Activated naive CD4-positive, alpha-beta T cell treated with anti-CD3 and anti-CD28 coated beads, Interleukin-2, amount 50 U/mL, for 72 hours (primary cell): Measurements from ENCODE around the gene STK17B. TPM values are rescaled to one million over a fixed set of nuclear protein-coding genes. Genes with fewer than 3 reads are reported as not detected.
"Not testable (repeated sequence)": the region's sequence is repeated elsewhere in the genome, so short reads cannot be mapped to it uniquely, and the experiment has no call there.

Experiments
- ATAC-seq, 2 donors: fragments of 150-1000 bp; cut with Tn5 transposase; 2 replicates each; pipeline ENCODE4 v1.10.0; 2021; ENCODE audit warnings: mild to moderate bottlenecking in 2 of 2, moderate library complexity in 2 of 2
- DNase-seq, 2 donors: peaks; one replicate each; pipeline ENCODE4 v3.0.0; 2021 to 2022; ENCODE audit warnings: low spot score in 2 of 2
- H3K27ac Mint-ChIP-seq, 2 donors: one replicate each; pipeline ENCODE4 v1.8.0; 2022; ENCODE audit warnings: mild to moderate bottlenecking in 2 of 2, mixed read lengths in 2 of 2
- H3K36me3 Mint-ChIP-seq, 2 donors: one replicate each; pipeline ENCODE4 v1.8.0; 2022; ENCODE audit warnings: mixed read lengths in 2 of 2
- H3K9me3 Mint-ChIP-seq, 2 donors: one replicate each; pipeline ENCODE4 v1.8.0; 2022; ENCODE audit warnings: mixed read lengths in 2 of 2
- total RNA-seq, 2 donors: library from RNA; stranded (reverse); gene quantifications; one replicate each; pipeline ENCODE4 v1.2.3, GENCODE V29; 2022

Gene STK17B
- total RNA-seq, 2 donors from 2014 or later: 164 to 240 TPM

DNA sequence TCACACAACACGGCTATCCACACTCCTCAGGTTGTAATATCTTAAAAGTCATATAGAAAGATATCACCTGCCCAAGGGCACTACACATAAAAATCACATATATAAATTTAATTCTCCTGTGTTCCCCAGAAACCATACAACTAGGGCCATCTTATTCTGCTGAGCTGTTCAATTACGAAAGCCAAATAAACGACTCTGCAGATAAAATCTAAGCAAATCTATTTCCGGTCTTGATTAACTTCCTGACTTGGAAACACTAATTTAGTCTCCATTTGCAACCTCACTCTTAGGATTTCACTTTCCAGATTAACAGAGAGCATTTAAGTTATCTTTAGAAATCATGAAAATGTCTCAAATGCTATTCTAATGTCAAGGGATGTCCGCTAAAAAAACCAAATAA is 23.9 kb upstream of the STK17B start:
- peak overlapping the region in 1 of 2 donors; percentile 55 for H3K27ac Mint-ChIP-seq
- peaks cover 8 to 14% of the 10 kb centered on the region in 2 donors for H3K36me3 Mint-ChIP-seq
- ATAC-seq: peak in 1 of 2 donors; percentile 13
- H3K9me3 Mint-ChIP-seq: peaks cover 0 to 8% of the 10 kb centered on the region in 2 donors
- no peak for DNase-seq

DNA sequence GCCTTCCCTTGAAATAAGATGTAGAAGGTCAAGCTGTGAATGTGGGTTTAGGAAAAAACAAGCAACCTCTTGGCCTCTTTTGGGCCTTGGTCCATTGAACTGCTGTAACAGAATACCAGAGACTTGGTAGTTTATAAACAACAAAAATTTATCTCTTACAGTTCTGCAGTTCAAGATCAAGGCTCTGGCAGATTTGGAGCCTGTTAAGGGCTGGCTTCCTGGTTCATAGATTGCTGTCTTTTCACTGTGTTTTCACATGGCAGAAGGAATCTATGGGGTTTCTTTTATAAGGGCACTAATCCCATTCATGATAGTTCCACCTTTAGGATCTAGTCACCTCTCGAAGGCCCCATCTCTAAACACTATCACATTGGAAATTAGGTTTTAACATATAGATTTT is 20.2 kb upstream of the STK17B start:
- H3K27ac Mint-ChIP-seq: peak overlapping the region in 1 of 2 donors; percentile 72
- DNase-seq: no peak
- H3K36me3 Mint-ChIP-seq: peaks cover 9 to 21% of the 10 kb centered on the region in 2 donors
- H3K9me3 Mint-ChIP-seq: peaks cover 0 to 8% of the 10 kb centered on the region in 2 donors
- no peak for ATAC-seq

DNA sequence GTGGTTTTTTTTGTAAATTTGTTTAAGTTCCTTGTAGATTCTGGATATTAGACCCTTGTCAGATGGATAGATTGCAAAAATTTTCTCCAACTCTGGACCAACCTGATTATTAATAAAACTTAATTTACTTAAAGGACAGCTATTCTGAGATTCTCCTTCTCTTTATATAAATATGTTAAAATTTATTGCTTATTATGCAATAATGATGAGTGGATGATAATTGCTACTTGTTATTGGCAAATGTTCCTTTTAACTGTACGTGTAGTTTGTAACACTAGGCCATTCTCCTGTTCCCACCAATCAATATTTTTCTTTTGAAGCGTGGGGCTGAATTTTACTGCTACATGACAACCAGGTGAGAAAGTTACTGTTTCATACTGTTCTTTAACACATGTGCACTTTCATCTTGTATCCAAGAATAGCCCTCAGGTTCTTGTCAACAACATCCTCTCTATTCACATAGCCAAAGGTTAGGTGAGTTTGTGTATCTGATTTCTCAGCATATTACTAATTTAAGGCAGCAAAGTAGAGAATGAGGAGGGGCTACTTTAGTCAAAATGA is 16.6 kb upstream of the STK17B start:
- Mint-ChIP-seq H3K9me3 (peaks cover 4% of the 10 kb centered on the region in 2 donors), H3K36me3 (peaks cover 9 to 15% of the 10 kb centered on the region in 2 donors), H3K27ac (no peak overlapping the region)
- no peak for DNase-seq
- ATAC-seq: no peak

DNA sequence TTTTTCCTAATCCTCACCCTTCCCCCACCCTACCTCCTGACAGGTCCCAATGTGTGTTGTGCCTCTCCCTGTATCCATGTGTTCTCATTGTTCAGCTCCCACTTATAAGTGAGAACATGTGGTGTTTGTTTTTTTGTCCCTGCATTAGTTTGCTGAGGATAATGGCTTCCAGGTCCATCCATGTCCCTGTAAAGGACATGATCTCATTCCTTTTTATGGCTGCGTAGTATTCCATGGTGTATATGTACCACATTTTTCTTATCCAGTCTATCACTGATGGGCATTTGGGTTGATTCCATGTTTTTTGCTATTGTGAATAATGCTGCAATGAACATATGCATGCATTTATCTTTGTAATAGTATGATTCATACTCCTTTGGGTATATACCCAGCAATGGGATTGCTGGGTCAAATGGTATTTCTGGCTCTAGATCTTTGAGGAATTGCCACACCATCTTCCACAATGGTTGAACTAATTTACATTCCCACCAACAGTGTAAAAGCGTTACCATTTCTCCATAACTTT is 15.9 kb upstream of the STK17B start:
- ATAC-seq, H3K9me3 Mint-ChIP-seq, DNase-seq: not testable (repeated sequence)
- Mint-ChIP-seq H3K27ac (peak overlapping the region in 1 of 2 donors; percentile 30), H3K36me3 (peaks cover 9 to 15% of the 10 kb centered on the region in 2 donors)

DNA sequence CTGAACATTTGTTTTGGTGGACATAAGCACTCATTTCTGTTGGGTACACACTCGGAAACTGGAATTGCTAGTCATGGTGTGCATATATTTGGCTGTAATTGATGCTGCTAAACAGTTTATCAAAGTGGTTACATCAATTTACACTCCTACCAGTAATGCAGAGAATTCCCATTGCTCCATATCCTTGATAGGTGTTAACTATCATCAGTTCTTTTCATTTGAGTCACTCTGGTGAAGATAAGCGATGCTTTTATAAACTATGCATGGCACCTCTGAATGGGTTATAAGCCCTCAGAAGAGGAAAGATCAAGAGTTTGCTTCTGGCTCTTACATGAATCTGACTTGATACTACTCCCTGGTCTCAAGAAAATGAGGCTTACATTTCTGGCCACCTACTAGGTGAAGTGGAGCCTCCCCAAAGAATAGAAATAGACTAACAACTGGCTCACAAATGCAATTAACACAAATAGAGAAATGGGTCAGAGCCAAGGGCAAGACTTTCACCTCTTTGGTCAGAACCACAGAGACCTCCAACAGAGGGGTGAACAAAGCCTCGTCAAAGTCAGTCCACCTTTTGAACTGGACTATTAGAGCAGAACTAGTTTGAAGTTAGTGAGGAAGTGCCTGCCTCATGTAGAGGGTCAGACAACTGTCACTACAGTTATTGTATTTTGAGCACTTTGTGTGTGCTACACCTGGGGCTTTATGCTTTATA is 15.0 kb upstream of the STK17B start:
- no peak for DNase-seq
- H3K9me3 Mint-ChIP-seq: peaks cover 0 to 4% of the 10 kb centered on the region in 2 donors
- H3K27ac Mint-ChIP-seq: no peak overlapping the region
- peaks cover 4 to 10% of the 10 kb centered on the region in 2 donors for H3K36me3 Mint-ChIP-seq
- ATAC-seq: no peak

DNA sequence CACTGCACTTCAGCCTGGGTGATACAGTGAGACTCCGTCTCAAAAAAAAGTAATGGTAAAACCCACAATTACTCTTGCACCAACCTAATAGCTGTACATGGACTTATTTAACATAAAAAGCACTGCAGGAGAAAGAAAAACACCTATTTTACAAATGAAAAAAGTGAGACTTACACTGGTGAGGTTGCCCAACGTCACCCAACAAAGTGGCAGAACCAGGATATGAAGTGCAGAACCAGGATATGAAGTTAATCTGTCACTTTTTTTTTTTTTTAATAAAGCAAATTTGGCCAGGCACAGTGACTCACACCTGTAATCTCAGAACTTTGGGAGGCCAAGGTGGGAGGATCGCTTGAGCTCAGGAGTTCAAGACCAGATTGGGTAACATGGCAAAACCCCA is 13.5 kb upstream of the STK17B start:
- no peak for DNase-seq
- ATAC-seq: no peak
- Mint-ChIP-seq H3K36me3 (peaks cover 0 to 10% of the 10 kb centered on the region in 2 donors), H3K27ac (peak overlapping the region in 1 of 2 donors; percentile 90), H3K9me3 (peaks cover 0 to 4% of the 10 kb centered on the region in 2 donors)

DNA sequence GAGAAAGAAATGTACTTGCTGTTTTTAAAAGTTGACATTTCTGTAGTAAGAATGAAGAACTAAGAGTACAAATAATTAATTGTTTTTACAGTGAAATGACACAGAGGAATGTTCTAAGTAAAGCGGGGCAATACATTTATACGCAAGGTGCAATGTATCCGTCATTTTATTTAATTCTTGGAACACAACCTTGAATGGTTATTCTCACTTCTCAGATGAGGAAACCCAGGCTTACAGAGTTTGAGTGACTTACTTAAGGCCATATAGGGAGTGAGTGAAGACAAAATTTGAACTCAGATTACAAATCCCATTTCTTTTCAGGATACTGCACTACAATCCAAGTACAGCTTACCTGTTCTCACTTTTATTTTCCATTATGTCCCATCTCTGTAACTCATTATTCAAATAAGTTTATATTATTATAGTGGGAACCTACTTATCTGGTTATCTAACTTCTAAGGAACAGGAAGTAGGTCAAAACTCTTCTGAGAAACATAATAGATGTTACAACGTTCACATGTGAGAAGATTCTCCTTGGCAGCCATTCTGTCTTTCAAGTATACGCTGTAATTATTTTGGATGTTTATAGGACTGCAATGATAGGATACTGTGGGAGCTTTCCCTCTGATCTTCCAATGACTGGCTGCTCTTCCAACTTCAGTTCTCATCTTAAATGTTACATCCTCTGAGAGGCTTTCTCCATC is 12.3 kb upstream of the STK17B start:
- Mint-ChIP-seq H3K27ac (peak overlapping the region; percentile 90 to 98), H3K9me3 (peaks cover 4% of the 10 kb centered on the region in 2 donors), H3K36me3 (peaks cover 0 to 10% of the 10 kb centered on the region in 2 donors)
- no peak for DNase-seq
- peak; percentile 24 to 50 for ATAC-seq

DNA sequence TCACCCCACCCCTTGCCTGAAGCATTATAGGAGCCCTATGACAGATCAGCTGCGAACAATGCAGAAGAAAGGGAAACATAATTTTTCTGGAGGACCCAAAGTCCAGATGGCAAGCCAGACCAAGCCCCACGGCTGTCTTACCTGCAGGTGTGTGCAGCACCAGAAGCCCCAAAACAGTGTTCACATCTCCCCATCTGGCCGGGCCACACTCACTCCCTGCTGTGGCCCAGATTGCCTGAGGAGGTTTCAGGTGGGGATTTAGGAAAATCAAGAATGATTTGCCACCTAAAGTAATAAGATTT is 11.7 kb upstream of the STK17B start:
- Mint-ChIP-seq H3K36me3 (peaks cover 0 to 10% of the 10 kb centered on the region in 2 donors), H3K27ac (peak overlapping the region; percentile 90 to 98), H3K9me3 (peaks cover 4% of the 10 kb centered on the region in 2 donors)
- ATAC-seq (peak in 1 of 2 donors; percentile 50), DNase-seq (no peak)

DNA sequence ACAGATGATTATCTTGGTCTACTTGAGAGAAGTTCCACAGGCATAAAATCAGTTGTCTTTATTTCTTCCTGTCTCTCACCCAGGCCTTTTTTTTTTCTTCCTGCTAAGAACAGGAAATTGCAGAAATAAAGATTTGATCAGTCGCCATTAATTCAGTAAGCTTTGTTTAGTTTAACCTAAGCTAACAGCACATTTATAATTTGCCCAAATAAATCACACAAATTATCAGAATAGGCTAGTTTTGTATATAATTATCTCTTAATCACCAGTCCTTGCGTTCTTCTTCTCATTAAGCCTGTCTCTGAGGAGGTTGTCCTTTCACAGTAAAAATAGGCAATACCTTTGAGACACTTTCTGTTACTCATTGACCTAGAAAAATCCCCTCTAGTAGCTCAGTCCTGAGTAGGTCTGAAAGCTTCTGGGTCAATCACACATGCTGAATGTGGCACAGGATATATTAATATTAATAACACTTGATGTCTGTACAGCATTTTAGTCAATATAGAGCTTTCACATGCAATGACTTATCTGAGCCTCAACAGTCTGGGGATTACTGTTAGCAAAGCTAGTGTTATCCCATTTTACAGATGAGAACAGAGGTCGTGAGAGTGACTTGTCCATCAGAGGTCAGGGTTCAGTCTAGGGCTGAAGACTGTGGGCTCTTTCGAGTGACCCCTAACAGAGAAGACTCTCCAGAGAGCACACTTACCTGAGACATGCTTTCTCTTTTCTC is 11.2 kb upstream of the STK17B start:
- DNase-seq (no peak), ATAC-seq (peak; percentile 66 to 80)
- peaks cover 4% of the 10 kb centered on the region in 2 donors for H3K9me3 Mint-ChIP-seq
- peaks cover 0 to 6% of the 10 kb centered on the region in 2 donors for H3K36me3 Mint-ChIP-seq
- peak overlapping the region; percentile 90 to 98 for H3K27ac Mint-ChIP-seq

DNA sequence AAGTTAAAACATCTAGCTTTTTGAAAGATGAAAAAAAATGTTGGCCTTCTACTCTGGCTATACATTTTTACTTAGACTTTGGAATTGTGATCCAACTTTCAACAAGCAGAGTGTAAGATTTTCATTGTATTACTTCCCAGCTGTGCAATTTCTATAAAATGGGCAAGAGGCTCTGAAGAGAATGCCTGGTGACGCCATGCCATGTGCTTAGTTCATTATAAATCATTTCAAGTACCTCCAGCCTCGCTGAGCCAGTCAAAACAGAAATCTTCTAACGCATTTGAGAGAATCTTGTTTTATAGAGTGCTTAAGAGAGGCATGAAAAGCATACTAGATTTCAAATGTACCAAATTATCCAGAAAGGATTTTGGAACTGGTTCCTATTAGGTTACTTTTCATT is 10.1 kb upstream of the STK17B start:
- ATAC-seq (no peak), DNase-seq (no peak)
- Mint-ChIP-seq H3K27ac (peak overlapping the region in 1 of 2 donors; percentile 90), H3K9me3 (peaks cover 4% of the 10 kb centered on the region in 2 donors), H3K36me3 (no peaks in the 10 kb centered on the region)

DNA sequence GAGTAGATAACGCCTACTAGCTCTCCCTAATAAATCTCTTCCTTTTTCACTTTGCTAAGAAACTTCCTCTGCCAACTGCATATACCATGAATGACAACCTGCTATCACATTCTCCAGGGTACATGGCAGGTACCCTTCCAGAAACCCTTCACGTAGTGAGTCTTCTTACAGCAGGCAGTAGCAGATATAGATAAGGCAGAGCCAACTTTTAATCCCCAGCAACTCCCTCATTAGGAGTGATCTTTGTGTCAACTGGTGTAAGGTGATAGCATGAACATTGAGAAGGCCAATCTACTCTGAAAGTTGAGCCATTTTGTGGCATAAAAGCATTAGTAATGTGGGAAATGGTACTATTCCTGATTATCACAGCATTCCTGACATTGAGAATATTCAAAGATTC is 5.7 kb upstream of the STK17B start:
- peak overlapping the region; percentile 94 to 98 for H3K27ac Mint-ChIP-seq
- DNase-seq: no peak
- no peaks in the 10 kb centered on the region for H3K36me3 Mint-ChIP-seq
- ATAC-seq: no peak
- H3K9me3 Mint-ChIP-seq: peaks cover 0 to 4% of the 10 kb centered on the region in 2 donors

DNA sequence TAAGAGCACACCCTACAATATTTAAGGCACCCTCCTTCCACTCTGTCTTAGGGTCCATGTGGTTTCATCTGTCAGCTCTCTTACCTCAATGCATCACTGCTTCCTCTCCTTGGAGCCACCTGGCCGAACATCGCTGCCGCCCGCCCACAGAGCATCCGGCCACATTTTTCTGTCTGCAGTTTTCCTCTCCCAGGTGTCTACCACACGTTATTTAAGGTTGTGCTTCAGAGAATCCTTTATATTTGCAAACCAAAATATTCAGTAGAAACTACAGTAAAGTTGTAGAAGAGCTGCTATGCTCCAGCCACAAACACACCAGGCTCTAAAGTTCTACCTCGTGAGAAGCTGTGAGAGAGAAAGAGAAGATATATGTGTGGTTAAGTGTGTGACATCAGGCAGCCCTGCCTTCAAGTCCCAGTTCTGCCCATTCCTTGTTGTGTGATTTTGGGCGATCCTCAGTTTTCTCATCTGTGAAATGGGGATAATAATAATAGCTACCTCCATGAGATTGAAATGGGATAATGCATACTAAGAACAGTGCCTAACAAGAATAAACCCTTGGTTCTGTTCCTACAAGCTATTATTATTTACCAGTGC is 4.9 kb upstream of the STK17B start:
- peaks cover 0 to 4% of the 10 kb centered on the region in 2 donors for H3K9me3 Mint-ChIP-seq
- no peaks in the 10 kb centered on the region for H3K36me3 Mint-ChIP-seq
- peak overlapping the region; percentile 94 to 98 for H3K27ac Mint-ChIP-seq
- DNase-seq (peak; percentile 72 to 84), ATAC-seq (peak; percentile 55 to 60)

DNA sequence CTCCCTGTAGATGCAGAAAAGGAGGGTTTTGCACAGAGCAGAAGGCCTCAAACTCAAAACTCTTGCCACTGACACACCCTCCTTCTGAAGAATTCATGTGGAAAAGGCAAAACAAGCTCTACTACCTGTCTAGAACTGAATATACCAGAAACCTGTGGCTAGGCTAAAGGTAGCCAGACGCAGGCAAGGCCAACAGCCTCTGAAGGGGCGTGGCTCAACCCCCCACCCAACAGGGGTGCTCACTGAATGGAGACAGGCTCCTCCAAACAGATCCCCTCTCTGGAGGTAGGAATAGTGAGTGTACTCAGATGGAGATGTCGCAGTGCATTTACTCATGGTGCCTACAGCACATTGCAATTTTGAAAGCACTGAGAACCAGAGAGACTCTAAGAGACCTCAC is 3.0 kb upstream of the STK17B start:
- ATAC-seq (peak in 1 of 2 donors; percentile 1), DNase-seq (no peak)
- H3K9me3 Mint-ChIP-seq: peaks cover 0 to 2% of the 10 kb centered on the region in 2 donors
- H3K27ac Mint-ChIP-seq: peak overlapping the region; percentile 77 to 98
- H3K36me3 Mint-ChIP-seq: peaks cover 13 to 14% of the 10 kb centered on the region in 2 donors

DNA sequence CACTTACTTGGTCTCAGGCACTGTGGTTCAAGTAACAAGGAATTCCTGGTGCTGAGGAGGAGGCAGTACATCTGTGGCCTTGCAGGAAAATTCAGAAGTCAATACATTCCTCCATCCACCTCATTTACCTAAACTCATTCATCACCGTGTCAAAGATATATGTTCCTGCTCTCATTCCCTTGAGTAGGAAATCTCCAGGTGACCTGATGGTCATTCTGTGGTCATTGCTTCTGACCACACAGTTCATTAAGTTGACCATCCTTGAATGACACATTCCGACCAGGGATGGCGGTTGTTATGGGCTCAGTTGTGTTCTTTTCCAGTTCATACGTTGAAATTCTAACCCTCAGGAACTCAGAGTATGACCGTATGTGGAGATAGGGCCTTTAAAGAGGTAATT is 2.1 kb upstream of the STK17B start:
- DNase-seq (no peak), ATAC-seq (no peak)
- peak overlapping the region; percentile 77 to 98 for H3K27ac Mint-ChIP-seq
- H3K36me3 Mint-ChIP-seq: peaks cover 16 to 23% of the 10 kb centered on the region in 2 donors
- no peaks in the 10 kb centered on the region for H3K9me3 Mint-ChIP-seq

DNA sequence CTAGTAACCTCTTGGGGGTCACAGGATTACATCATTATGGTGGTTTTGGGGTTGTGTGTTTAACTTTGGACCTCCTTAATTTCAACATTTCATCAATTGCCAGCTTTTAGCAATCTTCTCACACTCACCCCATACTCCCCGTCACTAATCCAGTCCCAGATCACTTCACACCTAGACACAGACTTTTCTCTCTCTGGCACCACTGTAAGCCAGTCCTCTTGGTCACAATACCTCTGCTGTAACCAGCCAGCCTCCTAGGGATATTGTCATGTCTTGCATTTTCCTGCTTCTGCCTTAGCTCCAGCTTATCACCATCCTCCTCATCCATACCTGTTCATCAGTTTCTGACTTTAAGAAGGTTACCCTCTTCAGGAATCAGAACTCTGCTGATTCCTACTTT is 1.6 kb upstream of the STK17B start:
- H3K36me3 Mint-ChIP-seq: peaks cover 20 to 28% of the 10 kb centered on the region in 2 donors
- H3K9me3 Mint-ChIP-seq: no peaks in the 10 kb centered on the region
- H3K27ac Mint-ChIP-seq: peak overlapping the region; percentile 75 to 98
- DNase-seq: no peak
- no peak for ATAC-seq

DNA sequence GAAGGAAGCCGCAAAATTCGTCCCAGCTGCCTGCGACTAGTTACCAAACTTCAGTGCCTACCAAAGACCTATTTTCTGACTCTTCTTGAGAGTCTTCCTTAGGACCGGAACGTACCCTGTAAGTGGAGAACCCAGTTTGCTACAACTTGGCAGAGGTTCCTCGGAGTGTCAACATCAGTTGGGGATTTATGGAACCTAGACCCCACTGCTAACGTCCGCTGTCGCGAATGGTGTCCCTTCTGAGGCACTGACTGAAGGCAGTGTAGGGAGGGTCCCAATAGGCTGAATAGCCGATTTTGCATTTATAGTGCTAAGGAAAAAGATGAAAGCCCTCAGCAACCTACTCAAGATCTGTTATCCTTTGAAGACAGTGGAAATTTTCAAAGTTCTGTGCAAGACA is 568 bp upstream of the STK17B start:
- DNase-seq (no peak), ATAC-seq (peak; percentile 3 to 12)
- Mint-ChIP-seq H3K27ac (peak overlapping the region; percentile 13 to 98), H3K9me3 (no peaks in the 10 kb centered on the region), H3K36me3 (peaks cover 25 to 38% of the 10 kb centered on the region in 2 donors)
